ENCODE results near the gene TRPV6. TPM values are rescaled to one million over a fixed set of nuclear protein-coding genes. Genes with fewer than 3 reads are reported as not detected.
A peak's percentile ranks its signal among the peaks of the same experiment; 100 is the strongest.

TRPV6 gene
- total RNA-seq, 1 experiment from 2014 or later: not detected

DNA sequence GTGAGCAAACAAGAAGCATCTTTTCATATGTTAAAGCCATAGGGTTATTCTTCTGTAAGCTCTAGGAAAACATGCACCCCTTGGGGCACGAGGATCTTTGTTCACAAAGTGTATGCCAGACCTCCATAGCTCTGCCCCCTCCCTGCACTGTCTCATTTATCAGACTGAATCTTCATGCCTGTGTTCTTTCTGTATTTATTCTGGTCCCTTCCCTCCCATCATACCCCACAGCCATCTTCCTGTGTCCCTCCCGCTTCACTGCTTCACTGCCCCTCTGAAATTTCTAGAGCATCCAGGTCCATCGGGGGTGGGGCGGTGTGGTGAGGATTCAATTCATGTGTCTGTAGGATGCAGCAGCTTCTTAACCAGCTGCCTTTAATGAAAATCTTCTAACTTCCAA lies 23.2 kb downstream of the TRPV6 start:
- H4K20me1 ChIP-seq (ENCODE audit: insufficient read depth, low read depth, low read length): no peaks in the 10 kb centered on the region
- no peaks in the 10 kb centered on the region for H3K36me3 ChIP-seq (ENCODE audit: insufficient read depth, low read length)
- H2AFZ ChIP-seq (ENCODE audit: low read length): no peak overlapping the region
- H3K79me2 ChIP-seq (ENCODE audit: low read length): no peaks in the 10 kb centered on the region
- no peaks in the 10 kb centered on the region for H3K9me2 ChIP-seq (replicated peaks; ENCODE audit: insufficient read depth, low read length)
- H3K4me1 ChIP-seq (ENCODE audit: low read length): no peaks in the 10 kb centered on the region
- no peak overlapping the region for H3K27ac ChIP-seq (ENCODE audit: low read length)
- H3K4me3 ChIP-seq (ENCODE audit: low read length): no peak overlapping the region
- no peak overlapping the region for H3K4me2 ChIP-seq (ENCODE audit: low read depth, low read length, poor library complexity, severe bottlenecking)
- H3K9me3 ChIP-seq (ENCODE audit: low read length): no peaks in the 10 kb centered on the region
- no peak overlapping the region for H3K9ac ChIP-seq (ENCODE audit: low read length)
- DNase-seq: no peak
- H3K27me3 ChIP-seq (ENCODE audit: low read length): no peaks in the 10 kb centered on the region

DNA sequence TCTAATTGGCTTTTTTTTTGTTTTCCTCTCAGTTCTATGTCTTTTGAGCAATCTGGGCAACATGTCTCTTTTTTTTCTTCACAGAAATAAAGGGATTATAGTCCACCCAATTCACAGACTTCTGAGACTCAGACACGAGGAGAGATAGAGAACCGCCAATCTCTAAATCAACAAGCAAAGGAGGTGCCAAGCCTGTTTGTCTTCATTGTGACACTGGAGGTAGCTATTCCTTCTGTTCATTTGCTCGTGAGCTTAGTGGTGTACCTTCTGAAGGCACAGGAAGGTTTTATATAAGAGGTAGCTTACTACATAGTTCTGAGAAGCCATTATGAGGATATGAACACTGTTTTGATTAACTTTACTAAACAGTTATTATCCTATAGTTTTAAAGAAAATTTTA lies 24.6 kb downstream of the TRPV6 start:
- no peaks in the 10 kb centered on the region for H4K20me1 ChIP-seq (ENCODE audit: insufficient read depth, low read depth, low read length)
- H3K9me3 ChIP-seq (ENCODE audit: low read length): no peaks in the 10 kb centered on the region
- H3K9me2 ChIP-seq (replicated peaks; ENCODE audit: insufficient read depth, low read length): no peaks in the 10 kb centered on the region
- no peak for DNase-seq
- no peak overlapping the region for H3K9ac ChIP-seq (ENCODE audit: low read length)
- H3K4me3 ChIP-seq (ENCODE audit: low read length): no peak overlapping the region
- H3K27ac ChIP-seq (ENCODE audit: low read length): no peak overlapping the region
- H2AFZ ChIP-seq (ENCODE audit: low read length): no peak overlapping the region
- no peaks in the 10 kb centered on the region for H3K4me1 ChIP-seq (ENCODE audit: low read length)
- no peaks in the 10 kb centered on the region for H3K27me3 ChIP-seq (ENCODE audit: low read length)
- no peaks in the 10 kb centered on the region for H3K79me2 ChIP-seq (ENCODE audit: low read length)
- H3K36me3 ChIP-seq (ENCODE audit: insufficient read depth, low read length): no peaks in the 10 kb centered on the region
- H3K4me2 ChIP-seq (ENCODE audit: low read depth, low read length, poor library complexity, severe bottlenecking): no peak overlapping the region

DNA sequence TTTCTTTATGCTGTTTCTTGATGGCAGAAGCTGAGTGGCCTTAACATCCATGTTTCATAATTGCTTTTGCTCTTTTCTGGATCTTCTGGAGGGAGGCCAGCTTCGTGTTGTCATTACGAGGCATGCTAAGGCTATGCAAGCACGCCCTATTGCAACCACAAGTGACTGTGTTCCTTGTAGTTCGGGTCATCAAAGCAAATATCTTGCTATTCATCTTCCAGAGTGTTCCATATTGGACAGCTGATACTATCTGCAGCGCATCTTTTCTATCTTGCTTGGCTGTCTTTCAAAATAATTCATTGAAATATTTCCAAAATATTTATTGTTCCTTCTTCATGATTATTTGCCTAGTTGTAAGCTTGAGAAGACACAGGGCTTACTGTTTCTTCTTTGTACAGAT lies 25.7 kb downstream of the TRPV6 start:
- no peak for DNase-seq
- H3K36me3 ChIP-seq (ENCODE audit: insufficient read depth, low read length): no peaks in the 10 kb centered on the region

DNA sequence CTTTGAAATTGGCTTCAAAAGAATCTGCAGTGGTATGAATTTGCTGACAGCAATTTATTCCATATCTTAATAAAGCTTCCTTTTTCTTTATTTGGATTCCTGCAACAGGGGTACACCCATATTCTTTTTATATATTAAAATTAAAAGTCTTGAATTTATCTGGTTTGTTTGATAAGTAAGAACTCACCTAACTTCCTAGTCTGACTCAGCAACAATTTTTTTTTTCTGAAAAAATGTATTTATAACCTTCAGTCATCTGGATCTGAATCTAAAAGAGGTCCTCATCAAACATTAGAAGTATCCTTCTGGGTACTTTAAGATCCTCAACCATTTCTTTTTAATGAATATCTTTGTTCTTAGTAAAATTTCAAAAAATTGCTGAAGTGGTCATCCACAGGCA lies 26.1 kb downstream of the TRPV6 start:
- H4K20me1 ChIP-seq (ENCODE audit: insufficient read depth, low read depth, low read length): no peaks in the 10 kb centered on the region
- H3K9ac ChIP-seq (ENCODE audit: low read length): no peak overlapping the region
- H3K36me3 ChIP-seq (ENCODE audit: insufficient read depth, low read length): no peaks in the 10 kb centered on the region
- H3K4me1 ChIP-seq (ENCODE audit: low read length): peaks cover 2% of the 10 kb centered on the region
- H3K4me3 ChIP-seq (ENCODE audit: low read length): no peak overlapping the region
- no peak overlapping the region for H3K27ac ChIP-seq (ENCODE audit: low read length)
- no peaks in the 10 kb centered on the region for H3K27me3 ChIP-seq (ENCODE audit: low read length)
- H2AFZ ChIP-seq (ENCODE audit: low read length): no peak overlapping the region
- no peaks in the 10 kb centered on the region for H3K79me2 ChIP-seq (ENCODE audit: low read length)
- no peak for DNase-seq
- no peaks in the 10 kb centered on the region for H3K9me3 ChIP-seq (ENCODE audit: low read length)
- H3K4me2 ChIP-seq (ENCODE audit: low read depth, low read length, poor library complexity, severe bottlenecking): no peak overlapping the region
- H3K9me2 ChIP-seq (replicated peaks; ENCODE audit: insufficient read depth, low read length): no peaks in the 10 kb centered on the region

More for the DNA sequence above, 25.7 kb downstream of the TRPV6 start:
- no peak overlapping the region for H3K4me2 ChIP-seq (ENCODE audit: low read depth, low read length, poor library complexity, severe bottlenecking)
- H3K9ac ChIP-seq (ENCODE audit: low read length): no peak overlapping the region
- no peaks in the 10 kb centered on the region for H4K20me1 ChIP-seq (ENCODE audit: insufficient read depth, low read depth, low read length)
- no peaks in the 10 kb centered on the region for H3K9me3 ChIP-seq (ENCODE audit: low read length)
- no peaks in the 10 kb centered on the region for H3K4me1 ChIP-seq (ENCODE audit: low read length)
- H3K9me2 ChIP-seq (replicated peaks; ENCODE audit: insufficient read depth, low read length): no peaks in the 10 kb centered on the region
- H3K4me3 ChIP-seq (ENCODE audit: low read length): no peak overlapping the region
- no peaks in the 10 kb centered on the region for H3K79me2 ChIP-seq (ENCODE audit: low read length)
- H3K27ac ChIP-seq (ENCODE audit: low read length): no peak overlapping the region
- no peak overlapping the region for H2AFZ ChIP-seq (ENCODE audit: low read length)
- H3K27me3 ChIP-seq (ENCODE audit: low read length): no peaks in the 10 kb centered on the region

DNA sequence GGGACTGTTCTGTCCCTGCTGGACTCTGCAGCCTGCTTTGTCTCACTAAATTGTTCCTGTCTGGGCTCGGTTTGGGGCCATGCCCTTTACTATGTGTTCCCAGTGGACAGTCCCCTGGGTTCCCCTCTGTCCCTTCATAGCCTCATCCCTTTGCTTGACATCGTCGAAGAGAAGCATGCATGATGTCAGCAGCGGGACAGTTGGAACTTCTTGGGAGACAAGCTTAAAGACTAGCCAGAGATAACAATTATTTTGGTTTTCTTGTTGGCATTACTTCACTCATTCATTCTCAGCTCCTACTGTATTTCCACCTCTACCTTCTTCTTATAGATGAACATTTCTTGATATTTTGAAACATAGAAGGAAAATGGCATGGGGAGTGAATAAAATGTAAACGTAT lies 27.9 kb downstream of the TRPV6 start:
- Histone ChIP-seq H3K4me3 (ENCODE audit: low read length) (no peak overlapping the region), H3K9me3 (ENCODE audit: low read length) (no peaks in the 10 kb centered on the region), H3K36me3 (ENCODE audit: insufficient read depth, low read length) (no peaks in the 10 kb centered on the region), H3K79me2 (ENCODE audit: low read length) (no peaks in the 10 kb centered on the region), H3K4me2 (ENCODE audit: low read depth, low read length, poor library complexity, severe bottlenecking) (no peak overlapping the region), H2AFZ (ENCODE audit: low read length) (no peak overlapping the region), H3K9me2 (replicated peaks; ENCODE audit: insufficient read depth, low read length) (no peaks in the 10 kb centered on the region), H3K9ac (ENCODE audit: low read length) (no peak overlapping the region), H4K20me1 (ENCODE audit: insufficient read depth, low read depth, low read length) (no peaks in the 10 kb centered on the region), H3K4me1 (ENCODE audit: low read length) (peaks cover 13% of the 10 kb centered on the region), H3K27ac (ENCODE audit: low read length) (no peak overlapping the region), H3K27me3 (ENCODE audit: low read length) (no peaks in the 10 kb centered on the region)
- DNase-seq: no peak

DNA sequence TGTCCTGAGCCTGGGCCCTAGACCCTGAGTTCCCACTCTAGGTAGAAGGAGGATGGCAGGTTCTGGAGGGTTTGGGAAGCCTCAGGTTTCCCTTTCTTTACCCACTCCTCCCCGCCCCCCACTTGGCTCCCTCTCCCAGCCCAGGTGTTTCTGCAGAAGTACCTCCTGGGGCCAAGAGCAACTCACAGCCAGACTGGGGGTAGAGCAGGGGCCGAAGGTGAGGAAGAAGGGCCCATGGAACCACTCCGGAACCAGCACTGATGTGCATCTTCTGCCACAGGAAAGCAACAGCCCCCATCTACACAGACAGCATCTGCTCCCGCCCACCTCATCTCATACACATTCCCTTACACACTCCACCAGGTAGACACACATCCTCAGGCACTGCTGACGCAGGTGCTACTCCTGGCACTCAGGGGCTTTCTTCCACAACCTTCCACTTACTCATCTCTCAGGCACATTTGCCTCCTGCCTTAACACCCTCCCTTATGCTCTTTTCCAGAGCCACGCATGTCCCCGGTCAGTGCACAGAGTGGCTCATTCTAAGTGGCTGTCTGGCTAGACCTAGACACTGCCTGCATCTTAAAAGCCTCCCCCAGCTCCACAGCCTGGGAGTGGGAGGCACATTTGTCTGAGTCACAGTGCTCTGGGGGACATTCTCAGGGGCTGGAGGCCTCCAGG lies 28.8 kb downstream of the TRPV6 start:
- DNase-seq: no peak
- Histone ChIP-seq H3K4me3 (ENCODE audit: low read length) (no peak overlapping the region), H3K4me2 (ENCODE audit: low read depth, low read length, poor library complexity, severe bottlenecking) (no peak overlapping the region), H3K27ac (ENCODE audit: low read length) (no peak overlapping the region), H3K9me3 (ENCODE audit: low read length) (no peaks in the 10 kb centered on the region), H3K36me3 (ENCODE audit: insufficient read depth, low read length) (no peaks in the 10 kb centered on the region), H3K79me2 (ENCODE audit: low read length) (no peaks in the 10 kb centered on the region), H3K27me3 (ENCODE audit: low read length) (no peaks in the 10 kb centered on the region), H4K20me1 (ENCODE audit: insufficient read depth, low read depth, low read length) (no peaks in the 10 kb centered on the region), H3K4me1 (ENCODE audit: low read length) (peaks cover 13% of the 10 kb centered on the region), H2AFZ (ENCODE audit: low read length) (no peak overlapping the region), H3K9me2 (replicated peaks; ENCODE audit: insufficient read depth, low read length) (no peaks in the 10 kb centered on the region), H3K9ac (ENCODE audit: low read length) (no peak overlapping the region)

DNA sequence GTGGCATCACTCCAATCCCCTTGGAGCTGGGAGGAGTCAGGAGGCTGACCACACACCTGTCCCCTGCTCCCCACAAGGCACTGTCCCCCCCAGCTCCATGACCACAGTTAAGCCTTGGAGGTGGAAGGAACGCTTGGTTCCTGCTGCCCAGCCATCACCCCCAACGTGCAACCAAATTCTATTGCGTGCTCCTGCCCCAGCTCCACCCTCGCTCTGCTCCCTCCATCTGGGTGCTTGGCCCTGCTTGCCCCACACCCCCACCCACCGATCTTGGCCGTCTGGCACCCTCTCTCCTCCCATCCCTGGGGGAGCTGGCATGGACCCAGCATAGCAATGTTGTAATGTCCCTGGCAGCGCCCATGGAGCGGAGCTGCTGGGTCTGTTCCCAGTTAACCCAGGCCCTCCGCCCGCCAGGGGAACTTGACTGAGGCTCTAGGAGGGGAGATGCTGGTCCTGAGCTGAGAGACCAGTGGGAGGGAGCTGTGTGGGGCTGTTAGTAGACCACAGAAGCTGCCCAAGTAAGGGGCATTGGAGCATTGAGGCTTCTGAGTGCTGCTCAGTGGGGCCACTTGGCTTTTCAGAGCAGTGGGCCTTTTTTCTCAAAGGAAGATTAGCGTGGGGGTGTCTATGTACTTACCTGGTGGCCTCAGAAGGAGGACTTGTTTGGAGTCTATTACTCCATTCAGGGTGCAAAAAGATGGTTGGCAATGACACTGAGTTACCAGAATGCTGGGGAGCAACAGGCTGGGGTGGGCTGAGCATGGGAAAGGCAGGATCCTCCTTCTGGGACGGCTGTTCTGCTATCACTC lies 29.6 kb downstream of the TRPV6 start:
- Histone ChIP-seq H3K4me1 (ENCODE audit: low read length) (peaks cover 13% of the 10 kb centered on the region), H3K4me3 (ENCODE audit: low read length) (no peak overlapping the region), H3K79me2 (ENCODE audit: low read length) (no peaks in the 10 kb centered on the region), H3K9me3 (ENCODE audit: low read length) (no peaks in the 10 kb centered on the region), H3K4me2 (ENCODE audit: low read depth, low read length, poor library complexity, severe bottlenecking) (no peak overlapping the region), H3K9ac (ENCODE audit: low read length) (no peak overlapping the region), H3K9me2 (replicated peaks; ENCODE audit: insufficient read depth, low read length) (no peaks in the 10 kb centered on the region), H2AFZ (ENCODE audit: low read length) (no peak overlapping the region), H3K27ac (ENCODE audit: low read length) (no peak overlapping the region), H4K20me1 (ENCODE audit: insufficient read depth, low read depth, low read length) (no peaks in the 10 kb centered on the region), H3K36me3 (ENCODE audit: insufficient read depth, low read length) (no peaks in the 10 kb centered on the region), H3K27me3 (ENCODE audit: low read length) (no peaks in the 10 kb centered on the region)
- DNase-seq: no peak

DNA sequence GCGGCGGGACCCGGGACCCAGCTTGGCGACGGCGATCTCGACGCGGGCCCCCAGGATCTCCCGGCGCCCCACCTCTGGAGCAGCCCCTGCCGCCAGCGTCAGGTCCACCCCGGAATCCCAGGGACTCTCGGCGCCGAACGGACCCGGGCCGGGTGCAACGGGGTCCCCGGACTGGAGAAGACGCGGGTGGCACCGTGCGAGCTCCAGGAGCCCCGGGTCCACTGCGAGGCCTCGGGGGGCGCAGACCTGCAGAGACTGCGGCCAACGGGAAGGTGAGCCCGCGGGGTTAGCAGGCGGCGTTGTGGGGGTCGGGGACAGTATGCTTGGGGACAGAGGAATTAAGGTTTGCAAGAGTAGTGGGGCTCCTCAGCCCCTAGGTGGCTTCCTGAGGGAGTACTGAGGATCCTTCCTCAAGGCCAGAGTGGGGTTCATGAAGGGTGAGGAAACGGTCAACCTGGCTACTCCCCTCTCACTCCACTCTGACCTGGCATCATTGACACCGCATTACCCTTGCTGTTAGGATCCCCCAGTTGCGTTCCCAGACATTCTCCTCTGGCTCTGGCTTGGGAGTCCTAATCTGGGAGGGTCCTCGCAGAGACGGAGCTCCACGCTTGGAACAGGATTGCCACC lies 30.3 kb downstream of the TRPV6 start:
- H2AFZ ChIP-seq (ENCODE audit: low read length): no peak overlapping the region

More for the DNA sequence above, 30.3 kb downstream of the TRPV6 start:
- Histone ChIP-seq H4K20me1 (ENCODE audit: insufficient read depth, low read depth, low read length) (no peaks in the 10 kb centered on the region), H3K4me3 (ENCODE audit: low read length) (peak overlapping the region; percentile 74; the same call in 1 of the 2 replicates), H3K27ac (ENCODE audit: low read length) (no peak overlapping the region), H3K9me3 (ENCODE audit: low read length) (no peaks in the 10 kb centered on the region), H3K27me3 (ENCODE audit: low read length) (no peaks in the 10 kb centered on the region), H3K9ac (ENCODE audit: low read length) (no peak overlapping the region), H3K4me2 (ENCODE audit: low read depth, low read length, poor library complexity, severe bottlenecking) (peak overlapping the region; percentile 96), H3K79me2 (ENCODE audit: low read length) (no peaks in the 10 kb centered on the region), H3K36me3 (ENCODE audit: insufficient read depth, low read length) (no peaks in the 10 kb centered on the region), H3K4me1 (ENCODE audit: low read length) (peaks cover 13% of the 10 kb centered on the region), H3K9me2 (replicated peaks; ENCODE audit: insufficient read depth, low read length) (no peaks in the 10 kb centered on the region)
- DNase-seq: no peak
